K562 (cell line): Measurements from ENCODE around the gene FUT6. TPM values are rescaled to one million over a fixed set of nuclear protein-coding genes. Genes with fewer than 3 reads are reported as not detected.

Source experiments
- BCLAF1 ChIP-seq, 2 experiments: fragments of 450-650 bp in 1 of 2; IDR thresholded peaks; 2 replicates each; pipeline ENCODE4 v1.6.1; 2011 to 2017; ENCODE audit warnings: low read depth in 2 of 2, antibody characterized with exemption in 1 of 2, borderline replicate concordance in 1 of 2, low read length in 1 of 2, mild to moderate bottlenecking in 1 of 2, mixed read lengths in 1 of 2; ENCODE audit not compliant: control insufficient read depth in 1 of 2
- CHD4 ChIP-seq: fragments of 200-600 bp; sonication (generic); IDR thresholded peaks from 3 replicates; pipeline ENCODE4 v1.6.1; 2012; ENCODE audit warnings: low read depth, mild to moderate bottlenecking, mixed read lengths, low read length, inconsistent platforms; ENCODE audit not compliant: insufficient read depth, insufficient replicate concordance, poor library complexity, severe bottlenecking
- E2F5 ChIP-seq: sonication (generic); formaldehyde crosslinking; IDR thresholded peaks from 2 replicates; pipeline ENCODE4 v1.8.0; 2022; ENCODE audit warnings: mild to moderate bottlenecking, missing genetic modification reagents
- EZH2 ChIP-seq: IDR thresholded peaks from 2 replicates; pipeline ENCODE4 v1.6.1; 2012; ENCODE audit warnings: low read depth, mild to moderate bottlenecking, inconsistent platforms, low read length, borderline replicate concordance
- FOSL1 ChIP-seq: fragments of 200-800 bp; sonication (Bioruptor generic); conservative IDR thresholded peaks from 2 replicates; pipeline ENCODE4 v1.6.1; 2016; ENCODE audit warnings: missing genetic modification characterization, missing compliant biosample characterization
- HBP1 ChIP-seq: fragments of 450-650 bp; formaldehyde crosslinking; IDR thresholded peaks from 2 replicates; pipeline ENCODE4 v1.4.0; 2022; ENCODE audit warnings: missing genetic modification characterization
- ILK ChIP-seq: fragments of 450-650 bp; IDR thresholded peaks from 2 replicates; pipeline ENCODE4 v1.6.1; 2016; ENCODE audit warnings: missing genetic modification characterization, low read depth, mild to moderate bottlenecking, missing compliant biosample characterization, moderate library complexity, borderline replicate concordance
- IRF9 ChIP-seq: fragments of 450-650 bp; IDR thresholded peaks from 2 replicates; pipeline ENCODE4 v1.6.1; 2016; ENCODE audit warnings: missing biosample characterization, missing genetic modification characterization
- MAFK ChIP-seq: IDR thresholded peaks from 2 replicates; pipeline ENCODE4 v1.6.1; 2011; ENCODE audit warnings: low read length, improper control_type of control experiment
- MNT ChIP-seq, 2 experiments: fragments of 450-650 bp; conservative IDR thresholded peaks; 2 replicates each; pipeline ENCODE4 v1.6.1; 2017; ENCODE audit warnings: mild to moderate bottlenecking in 2 of 2, moderate library complexity in 2 of 2
- MTA1 ChIP-seq: fragments of 450-650 bp; IDR thresholded peaks from 2 replicates; pipeline ENCODE4 v1.6.1; 2017; ENCODE audit warnings: borderline replicate concordance
- PHB2 ChIP-seq: fragments of 450-650 bp; IDR thresholded peaks from 2 replicates; pipeline ENCODE4 v1.6.1; 2017; ENCODE audit warnings: low read depth
- SMARCA4 ChIP-seq: fragments of 450-650 bp; IDR thresholded peaks from 2 replicates; pipeline ENCODE4 v1.6.1; 2016
- TBL1XR1 ChIP-seq, 2 experiments: IDR thresholded peaks; 2 replicates each; pipeline ENCODE4 v1.6.1; 2012; ENCODE audit warnings: improper control_type of control experiment in 2 of 2, low read length in 2 of 2, mild to moderate bottlenecking in 1 of 2
- TCFL5 ChIP-seq: fragments of 250-450 bp; sonication (Bioruptor Pico); conservative IDR thresholded peaks from 2 replicates; pipeline ENCODE4 v1.6.1; 2021; ENCODE audit warnings: mild to moderate bottlenecking, moderate library complexity, matching md5 sums
- TFAM ChIP-seq: fragments of 250-450 bp; sonication (Bioruptor Pico); conservative IDR thresholded peaks from 2 replicates; pipeline ENCODE4 v1.5.0; 2021; ENCODE audit warnings: mild to moderate bottlenecking, moderate library complexity
- ZEB2 ChIP-seq: fragments of 450-650 bp; IDR thresholded peaks from 2 replicates; pipeline ENCODE4 v1.6.1; 2016
- ZFP1 ChIP-seq: fragments of 450-650 bp; formaldehyde crosslinking; IDR thresholded peaks from 2 replicates; pipeline ENCODE4 v1.4.0; 2020; ENCODE audit warnings: mild to moderate bottlenecking, mixed read lengths
- polyA plus RNA-seq, 8 experiments: library from polyadenylated mRNA; depleted of rRNA in 4 of 8; stranded (reverse) in 5 of 8; unstranded in 3 of 8; fragments of >200 nt; fragmentation: Nextera tagmentation in 2 of 8; fragmentation: Illumina TruSeq in 1 of 8; extraction: Ambion mirVana in 2 of 8; extraction: Trizol in 1 of 8; gene quantifications; 2 replicates each; pipeline versions ENCODE4 v1.2.1 to v1.2.3, GENCODE V29; 2011 to 2014; ENCODE audit warnings: inconsistent platforms in 1 of 8, missing spikeins in 1 of 8
- total RNA-seq, 7 experiments: library from RNA; depleted of rRNA in 6 of 7; stranded (reverse); fragments of >200 nt in 6 of 7; fragmentation: Illumina TruSeq in 2 of 7; extraction: Trizol in 2 of 7; gene quantifications; 2 replicates each; pipeline versions ENCODE4 v1.2.1 to v1.2.3, GENCODE V29; 2011 to 2021; ENCODE audit warnings: low replicate concordance in 1 of 7

Gene FUT6
- total and polyA plus RNA-seq, 9 of the 15 experiments (the other 6 are each of a cell fraction or from before 2014, with no cell fraction given): 0.04 TPM; not detected in 8

GRCh38 chr19:5799247-5800241 is 40.0 kb downstream of the FUT6 start (continued):
- TF ChIP-seq IRF9 (tag) (no peak), EZH2 (no peak), FOSL1 (peak; percentile 59), MAFK (no peak), TFAM (CRISPR knock-in tag) (no peak), PHB2 (peak; percentile 87), MTA1 (peak; percentile 86; the same call in 1 of the 2 replicates), CHD4 (no peak), ILK (tag) (no peak), TBL1XR1 (IDR thresholded peaks at IDR 0.05; ENCODE audit: low read length in 2 of 2) (peak; percentile 16 to 85; a peak in 3 of 4 replicates), E2F5 (CRISPR knock-in tag) (0 out of 2 replicates have a peak, but pooled peaks have one; percentile 14), HBP1 (CRISPR knock-in tag) (no peak; the same call in 1 of the 2 replicates), ZFP1 (no peak), SMARCA4 (peak; percentile 98), TCFL5 (no peak), MNT (conservative IDR thresholded peaks at IDR 0.05) (peak in 1 of 2 experiments; percentile 79; a peak in 2 of 4 replicates), ZEB2 (peak; percentile 68), BCLAF1 (IDR thresholded peaks at IDR 0.05; ENCODE audit: borderline replicate concordance in 1 of 2, control insufficient read depth in 1 of 2, low read depth in 2 of 2, low read length in 1 of 2) (no peak)
